GM21619 (cell line): ENCODE results near the gene GABARAP.
A peak's percentile ranks its signal among the peaks of the same experiment; 100 is the strongest.
"Not testable (repeated sequence)": the region's sequence is repeated elsewhere in the genome, so short reads cannot be mapped to it uniquely, and the experiment has no call there.

Source experiments
- ATAC-seq: cut with Tn5 transposase; IDR thresholded peaks from one replicate; pipeline ENCODE4 v1.9.1; 2021; ENCODE audit not compliant: unreplicated experiment

The GABARAP gene

GRCh38 chr17:7261379-7262191, 19.3 kb upstream of the GABARAP start:
- ATAC-seq: no peak

DNA sequence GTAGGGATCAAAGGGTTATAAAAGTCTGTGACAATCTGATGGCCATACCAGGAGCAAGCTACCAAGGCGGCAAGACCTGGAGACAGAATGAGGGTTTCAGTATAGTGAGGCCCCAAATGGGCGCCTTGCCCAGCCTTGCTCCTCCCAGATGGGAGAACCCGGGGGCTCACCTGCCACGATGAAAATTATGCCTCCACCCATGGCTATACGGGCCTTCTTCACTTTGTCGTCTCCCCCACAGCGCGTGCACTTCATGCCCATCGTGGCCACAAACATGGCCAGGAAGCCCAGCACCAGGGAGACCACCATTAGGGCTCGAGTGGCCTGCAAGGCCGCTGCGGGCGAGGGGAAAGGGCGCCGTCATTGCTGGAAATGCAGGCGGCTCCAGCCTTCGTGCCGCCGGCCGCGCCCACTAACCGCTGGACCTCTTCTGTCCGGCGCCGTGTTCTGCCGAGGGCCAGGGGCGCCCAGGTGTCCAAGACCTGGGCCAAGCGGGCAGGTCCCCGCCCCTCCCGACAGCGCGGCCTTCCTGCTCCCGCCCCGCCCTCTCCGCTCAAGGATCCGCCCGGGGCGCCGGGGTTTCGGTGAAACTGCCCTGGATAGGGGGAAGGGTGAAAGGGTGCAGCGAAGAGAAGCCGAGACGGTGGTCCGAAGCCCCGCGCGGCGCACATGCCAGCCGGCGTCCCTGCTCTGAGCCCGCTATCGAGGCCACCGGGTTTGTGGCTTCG, 18.6 kb upstream of the GABARAP start:
- ATAC-seq: no peak

GRCh38 chr17:7260151-7260550, 17.9 kb upstream of the GABARAP start:
- ATAC-seq: no peak

DNA sequence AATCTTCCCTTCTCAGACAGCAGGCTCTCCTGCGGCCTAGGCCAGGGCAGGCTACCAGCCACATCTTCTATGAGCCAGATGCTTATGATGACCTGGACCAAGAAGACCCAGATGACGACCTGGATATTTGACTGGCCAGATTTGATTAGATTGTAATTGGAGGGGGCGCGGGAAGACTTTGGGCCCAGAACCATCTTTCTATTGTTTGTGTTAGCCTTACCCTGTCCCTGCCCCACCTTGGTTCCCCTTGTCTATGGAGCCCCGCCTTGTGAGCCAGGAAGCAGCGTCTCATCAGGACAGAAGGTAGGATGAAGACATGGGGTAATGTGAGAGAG, 17.3 kb upstream of the GABARAP start:
- ATAC-seq: no peak

GRCh38 chr17:7258731-7259554, 16.7 kb upstream of the GABARAP start:
- ATAC-seq: no peak

DNA sequence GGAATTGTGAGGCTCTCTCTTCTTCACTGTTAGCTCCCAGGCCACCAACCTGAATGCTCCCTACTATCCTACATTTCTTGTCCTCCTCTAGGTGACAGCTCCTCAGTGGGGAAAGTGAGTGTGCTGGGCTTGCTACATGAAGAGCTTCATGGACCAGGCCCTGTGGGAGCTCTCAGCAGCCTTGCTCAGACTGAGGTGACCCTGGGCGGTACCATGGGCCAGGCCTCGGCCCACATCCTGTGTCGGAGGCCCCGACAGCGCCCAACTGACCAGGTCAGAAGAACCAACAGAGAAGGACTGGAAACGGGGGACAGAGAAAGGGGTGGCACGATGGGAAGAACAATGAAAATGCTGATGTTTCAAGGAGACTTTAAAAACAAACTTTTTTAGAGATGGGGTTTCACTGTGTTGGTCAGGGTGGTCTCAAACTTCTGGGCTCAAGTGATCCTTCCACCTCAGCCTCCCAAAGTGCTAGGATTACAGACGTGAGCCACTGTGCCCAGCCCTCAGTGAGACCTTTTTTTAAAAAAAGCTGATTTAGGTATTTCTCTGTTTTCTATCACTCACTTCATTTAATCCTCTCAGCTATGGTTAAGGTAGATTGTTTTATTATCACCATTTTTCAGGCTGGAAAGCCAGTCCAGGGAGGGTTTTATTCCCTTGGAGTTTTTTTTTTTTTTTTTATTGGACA, 14.7 kb upstream of the GABARAP start:
- no peak for ATAC-seq

- ATAC-seq: no peak
Observed at GRCh38 chr17:7254511-7254910, 12.3 kb upstream of the GABARAP start.

- ATAC-seq: no peak
Observed at GRCh38 chr17:7253082-7253481, 10.8 kb upstream of the GABARAP start.

GRCh38 chr17:7252176-7253043, 10.2 kb upstream of the GABARAP start, which contains the start of gene ELP5:
TSS of gene ELP5 (plus strand) at chr17:7252215. CDS start at chr17:7252551, 336 bp downstream.
- peak; percentile 46 for ATAC-seq

DNA sequence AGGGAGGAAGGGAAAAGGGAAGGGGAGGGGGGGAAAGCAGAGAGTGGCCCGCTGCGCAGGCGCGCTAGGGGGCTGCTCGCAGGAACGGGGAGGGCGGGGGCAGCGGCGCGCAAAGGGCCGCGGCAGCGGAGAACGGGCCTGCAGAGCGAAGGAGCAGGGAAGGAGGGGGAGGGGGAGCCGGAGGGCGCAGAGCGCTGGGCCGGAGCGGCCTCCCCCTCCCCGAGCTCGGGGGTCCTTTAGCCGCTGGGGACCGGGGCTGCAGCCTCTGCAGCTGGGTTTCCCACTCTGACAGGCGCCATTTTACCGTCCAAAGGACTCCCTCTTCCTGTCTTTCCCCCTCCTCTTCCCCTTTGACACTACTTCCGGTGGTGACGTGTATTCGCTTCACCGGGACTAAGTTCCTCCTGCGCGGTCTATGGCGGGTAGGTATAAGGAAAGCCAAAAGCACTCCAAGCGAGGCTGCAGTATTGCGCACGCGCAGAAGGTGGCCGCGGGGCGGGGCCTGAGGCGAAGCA, 9.5 kb upstream of the GABARAP start, which contains the start of gene CTDNEP1:
CTDNEP1 (minus strand) TSS at position 74 of the 515 bp plus-strand sequence. CDS start 438 bp downstream, outside the sequence.
- peak; percentile 86 for ATAC-seq

DNA sequence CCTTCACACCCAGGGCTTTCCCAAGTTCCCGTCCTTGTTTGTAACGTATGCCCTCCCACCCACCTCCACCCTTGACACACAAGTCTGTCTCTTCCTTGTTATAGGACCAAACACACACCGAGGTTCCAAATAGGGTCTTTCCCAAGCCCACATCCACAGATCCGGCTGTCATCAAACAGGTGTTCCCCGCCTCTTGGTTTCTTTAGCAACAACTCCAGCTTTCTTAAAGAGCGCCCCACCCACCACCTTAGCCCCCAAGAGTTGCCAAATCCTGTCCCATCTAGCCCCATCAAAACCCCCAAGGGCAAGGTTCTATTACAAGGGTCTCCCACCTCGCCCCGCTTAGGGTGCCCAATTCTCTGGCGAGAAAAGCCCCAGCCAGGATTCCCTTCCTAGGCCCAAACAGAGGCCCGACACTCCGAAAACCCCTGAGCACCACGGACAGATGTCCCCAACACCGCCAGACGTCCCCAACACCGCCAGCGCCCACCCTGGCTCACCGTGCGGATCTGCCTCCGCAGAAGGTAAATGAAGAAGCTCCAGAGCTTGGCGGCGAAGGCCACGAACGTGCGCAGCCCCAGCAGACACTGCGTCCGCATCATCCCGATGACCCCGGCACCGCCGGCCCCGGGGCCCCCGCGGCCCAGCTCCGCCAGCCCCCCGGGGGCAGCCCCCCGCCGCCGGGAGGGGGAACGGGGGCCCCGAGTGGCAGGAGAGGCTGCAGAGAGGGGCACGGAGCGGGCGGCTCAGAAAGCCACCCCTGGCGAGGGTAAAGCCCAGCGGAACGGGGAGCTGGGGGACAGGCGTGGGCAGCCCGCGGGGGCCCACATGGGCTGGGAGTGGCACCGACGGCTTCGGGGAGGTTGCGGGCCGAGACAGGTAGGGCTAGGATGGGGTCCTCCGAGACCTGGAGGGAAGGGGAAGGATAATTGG, 8.7 kb upstream of the GABARAP start:
- peak; percentile 1 for ATAC-seq

DNA sequence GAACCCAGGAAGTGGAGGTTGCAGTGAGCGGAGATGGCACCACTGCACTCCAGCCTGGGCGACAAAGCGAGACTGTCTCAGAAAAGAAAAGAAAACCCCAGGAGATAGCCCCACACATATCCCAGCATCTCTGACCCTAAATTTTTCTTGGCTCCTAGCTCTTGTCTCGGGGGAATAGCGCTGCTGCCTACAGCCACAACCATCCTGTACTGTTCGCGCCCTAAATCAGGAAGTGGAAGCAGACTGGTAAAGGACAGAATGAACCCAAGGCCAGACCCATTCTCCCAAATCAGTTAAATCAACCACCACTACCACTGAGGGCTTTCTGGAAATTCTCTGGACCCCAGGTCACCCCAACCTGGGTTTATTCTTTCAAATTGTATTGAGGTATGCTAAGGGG, 7.6 kb upstream of the GABARAP start:
- ATAC-seq: no peak

DNA sequence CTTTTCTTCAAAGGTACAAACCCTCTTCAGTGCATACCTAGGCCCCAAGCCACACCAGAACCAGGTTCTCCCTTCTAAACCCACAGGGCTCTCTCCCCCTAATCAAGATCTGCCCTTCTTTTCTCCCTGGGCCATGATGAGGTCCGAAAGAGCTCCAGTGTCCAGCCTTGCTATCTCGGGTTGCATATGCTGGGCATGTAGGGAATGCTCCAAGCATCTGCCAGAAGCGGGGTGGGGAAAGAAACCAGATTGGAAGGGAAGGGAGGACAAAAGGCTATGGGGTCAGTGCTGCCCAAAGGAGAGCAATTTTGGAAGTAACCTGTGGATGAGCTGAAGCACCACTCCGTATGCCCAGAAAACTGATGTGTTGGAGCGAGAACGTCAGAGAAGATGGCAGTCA, 7.0 kb upstream of the GABARAP start:
- no peak for ATAC-seq

DNA sequence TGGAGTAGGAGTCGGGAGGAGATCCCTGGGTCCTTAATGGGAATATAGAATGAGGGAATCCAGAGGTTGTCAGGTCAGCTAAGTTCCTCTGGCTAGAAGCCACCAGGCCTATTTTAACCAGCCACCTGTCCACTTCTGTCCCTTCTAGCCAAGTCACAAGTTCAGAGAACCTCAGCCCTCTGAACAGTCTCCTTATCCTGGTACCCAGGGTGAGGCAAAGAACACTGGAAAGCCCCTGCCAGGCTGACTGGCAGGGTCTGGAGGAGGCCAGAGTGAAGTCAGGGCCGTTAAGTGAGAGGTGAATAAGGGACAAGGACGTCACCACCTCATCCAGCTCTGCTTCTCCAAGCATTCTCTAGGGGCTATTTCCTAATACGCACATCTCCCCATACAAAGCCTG, 6.5 kb upstream of the GABARAP start:
- ATAC-seq: no peak

DNA sequence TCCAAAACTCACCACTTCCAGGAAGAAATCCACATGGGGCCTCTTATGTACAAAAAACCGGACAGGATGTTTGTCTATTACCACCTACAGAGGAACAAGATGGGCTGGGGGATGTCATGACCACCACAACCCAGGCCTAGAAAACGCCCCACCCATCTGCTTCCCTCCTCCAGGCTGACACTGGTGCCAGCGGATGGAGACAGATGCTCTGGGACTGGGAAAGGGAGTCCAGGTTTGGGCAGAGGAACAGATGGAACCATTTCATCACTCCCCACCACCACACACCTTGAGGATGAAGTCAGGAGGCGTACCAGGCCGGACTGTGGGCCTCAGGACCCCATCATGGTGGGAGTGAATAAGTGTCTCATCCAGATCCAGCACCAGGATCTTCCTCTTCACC, 4.5 kb upstream of the GABARAP start:
- no peak for ATAC-seq

DNA sequence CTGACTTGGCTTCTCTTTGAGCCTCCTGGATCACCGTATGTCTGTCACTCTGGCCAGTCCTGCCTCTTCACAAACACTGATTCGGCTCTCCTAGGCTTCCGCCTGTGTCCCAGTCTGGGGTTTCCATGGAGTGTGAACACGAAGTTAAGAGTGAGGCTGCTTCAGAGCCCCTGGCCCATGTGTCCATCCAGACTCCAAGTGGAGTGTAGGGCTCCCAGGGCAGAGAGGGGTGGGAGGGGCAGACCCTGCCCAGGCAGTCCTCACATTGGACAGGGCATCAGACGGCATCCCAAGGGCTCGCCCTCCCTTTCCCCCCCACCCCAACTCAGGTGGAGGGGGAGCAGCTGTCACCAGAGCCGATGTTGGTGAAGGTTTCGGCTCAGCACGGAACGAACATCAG, 1.6 kb upstream of the GABARAP start:
- not testable (repeated sequence) for ATAC-seq

DNA sequence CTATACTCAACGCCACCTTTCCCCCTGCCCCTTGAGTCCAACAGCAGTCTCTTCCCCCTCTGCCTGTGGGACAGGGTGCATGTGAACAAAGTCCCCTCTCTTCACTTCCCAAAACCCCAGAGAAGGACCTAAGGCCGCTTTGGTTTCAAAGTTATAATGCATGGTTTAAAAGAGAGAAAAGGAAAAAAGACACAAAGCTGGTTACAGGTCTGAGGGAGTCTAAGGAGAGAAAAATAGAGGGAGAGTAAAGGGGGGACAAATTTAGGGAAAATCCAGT, 1.1 kb upstream of the GABARAP start:
- no peak for ATAC-seq

DNA sequence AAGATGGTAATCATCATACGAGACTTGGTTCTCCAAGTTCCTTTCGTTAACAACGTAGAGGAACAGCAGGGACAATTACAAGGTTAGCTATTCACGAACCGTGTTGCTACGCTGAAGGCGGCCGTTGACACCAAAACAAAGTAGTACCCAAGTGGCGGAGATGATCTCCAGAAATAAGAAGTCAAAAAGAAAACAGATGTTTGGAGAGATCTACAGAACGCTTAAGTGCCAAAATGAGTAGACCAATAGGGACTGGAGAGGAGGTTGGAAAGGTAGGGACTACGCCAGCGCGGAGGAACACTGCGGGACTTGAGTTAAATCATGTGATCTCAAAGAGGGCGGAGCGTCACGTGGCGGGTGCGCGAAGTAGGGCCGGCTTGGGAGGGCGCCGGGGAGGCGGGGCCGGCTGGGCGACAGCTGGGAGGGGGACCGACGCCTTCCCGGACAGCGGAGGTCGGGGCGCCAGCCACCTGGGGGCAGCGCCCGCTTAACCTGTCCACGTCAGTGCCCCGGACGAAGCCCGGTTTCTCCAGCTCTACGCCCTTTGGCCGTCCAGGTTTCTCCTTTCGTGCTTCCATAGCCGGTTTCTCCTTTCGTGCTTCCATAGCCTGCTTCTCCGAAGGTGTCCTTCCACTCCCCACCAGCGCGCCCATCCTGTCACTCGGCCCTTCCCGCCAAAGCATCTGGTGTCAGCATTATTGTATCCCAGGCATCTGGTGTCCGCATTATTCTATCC, 636 bp upstream of the GABARAP start:
- ATAC-seq: peak; percentile 33
